Measurements from ENCODE around the gene HMBS.
"Not testable (repeated sequence)": the region's sequence is repeated elsewhere in the genome, so short reads cannot be mapped to it uniquely, and the experiment has no call there.

Gene HMBS

GRCh38 chr11:119051440-119052162, 33.1 kb upstream of the HMBS start:
- peaks cover 63 to 73% of the 10 kb centered on the region in 2 donors for H3K36me3 ChIP-seq (ENCODE audit: control insufficient read depth in 2 of 2, insufficient read depth in 2 of 2, low read length in 2 of 2)

GRCh38 chr11:119052163-119052814, 32.4 kb upstream of the HMBS start:
- no peak overlapping the region for H3K27ac ChIP-seq (ENCODE audit: low read length)
- H3K4me3 ChIP-seq (ENCODE audit: low read length in 2 of 2): no peak overlapping the region
- H3K9ac ChIP-seq (ENCODE audit: low read length in 2 of 2): no peak overlapping the region
- H3K36me3 ChIP-seq (ENCODE audit: control insufficient read depth in 2 of 2, insufficient read depth in 2 of 2, low read length in 2 of 2): peaks cover 59 to 69% of the 10 kb centered on the region in 2 donors
- no peaks in the 10 kb centered on the region for H3K27me3 ChIP-seq (ENCODE audit: control insufficient read depth in 1 of 2, insufficient read depth in 2 of 2, low read length in 2 of 2)
- no peaks in the 10 kb centered on the region for H3K9me3 ChIP-seq (ENCODE audit: control insufficient read depth in 2 of 2, low read length in 2 of 2)
- H3K4me1 ChIP-seq (ENCODE audit: control insufficient read depth, insufficient read depth, low read length): peaks cover 14% of the 10 kb centered on the region

More at GRCh38 chr11:119051440-119052162, 33.1 kb upstream of the HMBS start:
- Histone ChIP-seq H3K9ac (ENCODE audit: low read length in 2 of 2) (no peak overlapping the region), H3K4me3 (ENCODE audit: low read length in 2 of 2) (no peak overlapping the region), H3K27me3 (ENCODE audit: control insufficient read depth in 1 of 2, insufficient read depth in 2 of 2, low read length in 2 of 2) (no peaks in the 10 kb centered on the region), H3K27ac (ENCODE audit: low read length) (no peak overlapping the region), H3K4me1 (ENCODE audit: control insufficient read depth, insufficient read depth, low read length) (peaks cover 14% of the 10 kb centered on the region), H3K9me3 (ENCODE audit: control insufficient read depth in 2 of 2, low read length in 2 of 2) (no peaks in the 10 kb centered on the region)

GRCh38 chr11:119054418-119054817, 30.3 kb upstream of the HMBS start:
- no peak overlapping the region for H3K9ac ChIP-seq (ENCODE audit: low read length in 2 of 2)
- no peaks in the 10 kb centered on the region for H3K9me3 ChIP-seq (ENCODE audit: control insufficient read depth in 2 of 2, low read length in 2 of 2)
- no peak overlapping the region for H3K4me3 ChIP-seq (ENCODE audit: low read length in 2 of 2)
- H3K27me3 ChIP-seq (ENCODE audit: control insufficient read depth in 1 of 2, insufficient read depth in 2 of 2, low read length in 2 of 2): no peaks in the 10 kb centered on the region
- H3K27ac ChIP-seq (ENCODE audit: low read length): no peak overlapping the region
- H3K4me1 ChIP-seq (ENCODE audit: control insufficient read depth, insufficient read depth, low read length): peaks cover 20% of the 10 kb centered on the region
- peaks cover 44 to 47% of the 10 kb centered on the region in 2 donors for H3K36me3 ChIP-seq (ENCODE audit: control insufficient read depth in 2 of 2, insufficient read depth in 2 of 2, low read length in 2 of 2)

- Histone ChIP-seq H3K27ac (ENCODE audit: low read length) (peak overlapping the region; percentile 2), H3K4me3 (ENCODE audit: low read length in 2 of 2) (peak overlapping the region; percentile 79 to 85), H3K36me3 (ENCODE audit: control insufficient read depth in 2 of 2, insufficient read depth in 2 of 2, low read length in 2 of 2) (peaks cover 38 to 39% of the 10 kb centered on the region in 2 donors), H3K9me3 (ENCODE audit: control insufficient read depth in 2 of 2, low read length in 2 of 2) (no peaks in the 10 kb centered on the region), H3K4me1 (ENCODE audit: control insufficient read depth, insufficient read depth, low read length) (peaks cover 20% of the 10 kb centered on the region), H3K9ac (ENCODE audit: low read length in 2 of 2) (peak overlapping the region; percentile 82), H3K27me3 (ENCODE audit: control insufficient read depth in 1 of 2, insufficient read depth in 2 of 2, low read length in 2 of 2) (no peaks in the 10 kb centered on the region)
Measured at GRCh38 chr11:119055901-119056300, 28.8 kb upstream of the HMBS start.

- Histone ChIP-seq H3K4me1 (ENCODE audit: control insufficient read depth, insufficient read depth, low read length) (peaks cover 20% of the 10 kb centered on the region), H3K4me3 (ENCODE audit: low read length in 2 of 2) (peak overlapping the region; percentile 79 to 85), H3K9me3 (ENCODE audit: control insufficient read depth in 2 of 2, low read length in 2 of 2) (no peaks in the 10 kb centered on the region), H3K27ac (ENCODE audit: low read length) (peak overlapping the region; percentile 71), H3K27me3 (ENCODE audit: control insufficient read depth in 1 of 2, insufficient read depth in 2 of 2, low read length in 2 of 2) (no peaks in the 10 kb centered on the region), H3K9ac (ENCODE audit: low read length in 2 of 2) (peak overlapping the region; percentile 82), H3K36me3 (ENCODE audit: control insufficient read depth in 2 of 2, insufficient read depth in 2 of 2, low read length in 2 of 2) (peaks cover 32 to 35% of the 10 kb centered on the region in 2 donors)
Measured at GRCh38 chr11:119056421-119056999, 28.2 kb upstream of the HMBS start.

- Histone ChIP-seq H3K27me3 (ENCODE audit: control insufficient read depth in 1 of 2, insufficient read depth in 2 of 2, low read length in 2 of 2) (no peaks in the 10 kb centered on the region), H3K27ac (ENCODE audit: low read length) (peak within 1 kb of the TSS; percentile 85), H3K36me3 (ENCODE audit: control insufficient read depth in 2 of 2, insufficient read depth in 2 of 2, low read length in 2 of 2) (peaks cover 25 to 29% of the 10 kb centered on the region in 2 donors), H3K4me1 (ENCODE audit: control insufficient read depth, insufficient read depth, low read length) (peaks cover 20% of the 10 kb centered on the region), H3K9me3 (ENCODE audit: control insufficient read depth in 2 of 2, low read length in 2 of 2) (no peaks in the 10 kb centered on the region), H3K9ac (ENCODE audit: low read length in 2 of 2) (peak within 1 kb of the TSS; percentile 82 to 86), H3K4me3 (ENCODE audit: low read length in 2 of 2) (peak within 1 kb of the TSS; percentile 89 to 92)
Measured at GRCh38 chr11:119057000-119057769, 27.5 kb upstream of the HMBS start, which contains the start of gene HYOU1. HYOU1 (minus strand) TSS chr11:119057205; CDS start chr11:119056160, 1,045 bp downstream.

- not testable (repeated sequence) for H3K9me3 ChIP-seq (ENCODE audit: control insufficient read depth in 2 of 2, low read length in 2 of 2); H3K4me3 ChIP-seq (ENCODE audit: low read length in 2 of 2); H3K9ac ChIP-seq (ENCODE audit: low read length in 2 of 2); H3K27ac ChIP-seq (ENCODE audit: low read length); H3K27me3 ChIP-seq (ENCODE audit: control insufficient read depth in 1 of 2, insufficient read depth in 2 of 2, low read length in 2 of 2)
- H3K4me1 ChIP-seq (ENCODE audit: control insufficient read depth, insufficient read depth, low read length): peaks cover 20% of the 10 kb centered on the region
- peaks cover 6 to 12% of the 10 kb centered on the region in 2 donors for H3K36me3 ChIP-seq (ENCODE audit: control insufficient read depth in 2 of 2, insufficient read depth in 2 of 2, low read length in 2 of 2)
Measured at GRCh38 chr11:119059128-119059527, 25.6 kb upstream of the HMBS start.

GRCh38 chr11:119061256-119061655, 23.4 kb upstream of the HMBS start:
- peaks cover 0 to 4% of the 10 kb centered on the region in 2 donors for H3K36me3 ChIP-seq (ENCODE audit: control insufficient read depth in 2 of 2, insufficient read depth in 2 of 2, low read length in 2 of 2)
- H3K27me3 ChIP-seq (ENCODE audit: control insufficient read depth in 1 of 2, insufficient read depth in 2 of 2, low read length in 2 of 2): no peaks in the 10 kb centered on the region

GRCh38 chr11:119062779-119063178, 21.9 kb upstream of the HMBS start:
- no peak overlapping the region for H3K9ac ChIP-seq (ENCODE audit: low read length in 2 of 2)
- no peak overlapping the region for H3K4me3 ChIP-seq (ENCODE audit: low read length in 2 of 2)
- no peaks in the 10 kb centered on the region for H3K27me3 ChIP-seq (ENCODE audit: control insufficient read depth in 1 of 2, insufficient read depth in 2 of 2, low read length in 2 of 2)
- H3K36me3 ChIP-seq (ENCODE audit: control insufficient read depth in 2 of 2, insufficient read depth in 2 of 2, low read length in 2 of 2): peaks cover 0 to 4% of the 10 kb centered on the region in 2 donors
- no peaks in the 10 kb centered on the region for H3K9me3 ChIP-seq (ENCODE audit: control insufficient read depth in 2 of 2, low read length in 2 of 2)
- H3K4me1 ChIP-seq (ENCODE audit: control insufficient read depth, insufficient read depth, low read length): peaks cover 6% of the 10 kb centered on the region
- no peak overlapping the region for H3K27ac ChIP-seq (ENCODE audit: low read length)

More at GRCh38 chr11:119061256-119061655, 23.4 kb upstream of the HMBS start:
- no peak overlapping the region for H3K9ac ChIP-seq (ENCODE audit: low read length in 2 of 2)
- no peak overlapping the region for H3K4me3 ChIP-seq (ENCODE audit: low read length in 2 of 2)
- H3K4me1 ChIP-seq (ENCODE audit: control insufficient read depth, insufficient read depth, low read length): peaks cover 9% of the 10 kb centered on the region
- no peaks in the 10 kb centered on the region for H3K9me3 ChIP-seq (ENCODE audit: control insufficient read depth in 2 of 2, low read length in 2 of 2)
- H3K27ac ChIP-seq (ENCODE audit: low read length): no peak overlapping the region

- Histone ChIP-seq H3K27ac (ENCODE audit: low read length) (no peak overlapping the region), H3K4me3 (ENCODE audit: low read length in 2 of 2) (no peak overlapping the region), H3K4me1 (ENCODE audit: control insufficient read depth, insufficient read depth, low read length) (peaks cover 11% of the 10 kb centered on the region), H3K9me3 (ENCODE audit: control insufficient read depth in 2 of 2, low read length in 2 of 2) (no peaks in the 10 kb centered on the region), H3K9ac (ENCODE audit: low read length in 2 of 2) (no peak overlapping the region), H3K36me3 (ENCODE audit: control insufficient read depth in 2 of 2, insufficient read depth in 2 of 2, low read length in 2 of 2) (peaks cover 0 to 12% of the 10 kb centered on the region in 2 donors), H3K27me3 (ENCODE audit: control insufficient read depth in 1 of 2, insufficient read depth in 2 of 2, low read length in 2 of 2) (no peaks in the 10 kb centered on the region)
Measured at GRCh38 chr11:119065369-119065768, 19.3 kb upstream of the HMBS start.

Measured in stomach smooth muscle (tissue), 2 donors.